ENCODE results near the gene APRT. TPM values are rescaled to one million over a fixed set of nuclear protein-coding genes. Genes with fewer than 3 reads are reported as not detected.

APRT gene
- total and polyA plus RNA-seq, 2 of the 4 experiments (the other 2 are of a cell fraction) = 40.5 to 157 TPM

DNA sequence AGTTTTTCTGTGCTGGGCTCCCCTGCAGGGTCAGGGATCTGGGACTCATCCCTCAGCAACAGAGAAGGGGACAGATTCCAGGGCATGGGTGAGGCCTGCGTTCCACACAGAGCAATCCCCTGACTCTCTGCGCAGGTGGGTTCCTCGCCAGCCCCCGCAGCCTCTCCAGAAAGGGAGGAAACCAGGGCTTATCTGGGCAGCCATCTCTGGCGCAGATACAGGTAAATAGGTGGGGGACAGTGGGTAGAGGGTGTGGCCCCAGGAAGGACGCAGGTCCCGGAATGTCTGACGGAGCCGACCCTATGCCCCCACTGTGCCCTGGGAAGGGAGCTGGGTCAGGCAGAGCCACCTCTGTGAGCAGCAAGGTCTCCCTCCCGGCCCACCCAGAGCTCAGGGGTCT lies 49.9 kb downstream of the APRT start:
- intact Hi-C loops (cut with micrococcal nuclease) = no loop called here
- H3K9ac ChIP-seq (ENCODE audit: low read depth, low read length) = no peak overlapping the region
- no peak for TF ChIP-seq POLR2A (IDR thresholded peaks at IDR 0.05; ENCODE audit: low read depth, low read length)
- no peak for TF ChIP-seq FOS (IDR thresholded peaks at IDR 0.05; ENCODE audit: low read depth, low read length)
- TF ChIP-seq CTCF (conservative IDR thresholded peaks at IDR 0.05; ENCODE audit: low read depth, low read length) = no peak
- no peak for TF ChIP-seq MAFK (IDR thresholded peaks at IDR 0.05; ENCODE audit: low read depth, low read length)
- TF ChIP-seq RCOR1 (IDR thresholded peaks at IDR 0.05; ENCODE audit: insufficient replicate concordance, low read length) = no peak
- no peak overlapping the region for H4K5ac ChIP-seq (ENCODE audit: low read depth, low read length)
- no peak overlapping the region for H2BK5ac ChIP-seq (ENCODE audit: low read depth, low read length, poor library complexity, severe bottlenecking)
- H3K4me2 ChIP-seq (ENCODE audit: low read depth, low read length) = no peak overlapping the region
- ATAC-seq (ENCODE audit: low read depth) (no peak), DNase-seq (no peak)
- no peaks in the 10 kb centered on the region for H3K27me3 ChIP-seq (ENCODE audit: control insufficient read depth, insufficient read depth, low read length)
- dilution Hi-C loops (cut with HindIII; ENCODE audit: low sequenced_read_pairs, unreplicated experiment) = no loop called here
- H3K79me1 ChIP-seq (ENCODE audit: low read depth in 1 of 2, low read length in 2 of 2) = peaks cover 18 to 93% of the 10 kb centered on the region in 2 experiments; a peak in 3 of 4 replicates
- no peak overlapping the region for H3K56ac ChIP-seq (ENCODE audit: extremely low read depth, insufficient read depth, low read length)
- no TSS peak for BruUV-seq (replicated peaks)
- no peak overlapping the region for H2BK120ac ChIP-seq (ENCODE audit: low read depth, low read length)
- H3K4me1 ChIP-seq (ENCODE audit: control insufficient read depth, insufficient read depth, low read length) = peaks cover 30% of the 10 kb centered on the region
- no peak overlapping the region for H2BK15ac ChIP-seq (ENCODE audit: low read depth, low read length)
- H3K18ac ChIP-seq (ENCODE audit: low read depth, low read length) = no peak overlapping the region
- peaks cover 100% of the 10 kb centered on the region for H4K20me1 ChIP-seq (ENCODE audit: insufficient read depth, low read length)
- no peak overlapping the region for H2AFZ ChIP-seq (replicated peaks; ENCODE audit: low read length, poor library complexity)
- peaks cover 27% of the 10 kb centered on the region for H3K9me1 ChIP-seq (ENCODE audit: insufficient read depth, low read length)
- in situ Hi-C loops (cut with MboI; ENCODE audit: low sequenced_read_pairs) = no loop called here
- peak overlapping the region; percentile 59 for H2AK9ac ChIP-seq (replicated peaks; ENCODE audit: low read depth, low read length, poor library complexity)
- H3K23ac ChIP-seq (ENCODE audit: low read depth, low read length) = no peak overlapping the region
- H3K4ac ChIP-seq (ENCODE audit: low read depth, low read length) = no peak overlapping the region
- H2AK5ac ChIP-seq (ENCODE audit: low read depth, low read length) = no peak overlapping the region
- no peak overlapping the region for H2BK20ac ChIP-seq (ENCODE audit: low read depth, low read length)
- POLR2A ChIA-PET (ENCODE audit: unreplicated experiment) = no interaction called here
- no peak overlapping the region for H3K14ac ChIP-seq (replicated peaks; ENCODE audit: low read depth, low read length)
- no peak overlapping the region for H4K91ac ChIP-seq (ENCODE audit: insufficient read depth, low read depth, low read length)
- no peak overlapping the region for H4K8ac ChIP-seq (ENCODE audit: low read depth in 2 of 2, low read length in 2 of 2)
- 90% methylated on average over 6 of the region's 10 CpGs; no CpG with 5 or more reads in 1 of the 2 experiments for WGBS, 2 experiments (ENCODE audit: extremely low coverage in 2 of 2, insufficient read length in 1 of 2)
- H3K36me3 ChIP-seq (ENCODE audit: control insufficient read depth, insufficient read depth, low read length) = peaks cover 8% of the 10 kb centered on the region
- no peaks in the 10 kb centered on the region for H3K9me3 ChIP-seq (ENCODE audit: control insufficient read depth, insufficient read depth, low read length)
- H3K27ac ChIP-seq (ENCODE audit: insufficient read depth, low read length) = no peak overlapping the region
- no peak overlapping the region for H3K4me3 ChIP-seq (ENCODE audit: insufficient read depth, low read depth, low read length)
- CTCF ChIA-PET = no interaction called here

Measured in IMR-90 (cell line).